Measurements from ENCODE around the gene DLGAP4.

The DLGAP4 gene

GRCh38 chr20:36565520-36565919 lies 259.4 kb downstream of the DLGAP4 start:
- DNase-seq (ENCODE audit: low read depth), result no peak

- no peak for DNase-seq (ENCODE audit: low read depth)
Measured at GRCh38 chr20:36569847-36570429, 263.8 kb downstream of the DLGAP4 start.

GRCh38 chr20:36571564-36572504 lies 265.7 kb downstream of the DLGAP4 start:
- DNase-seq (ENCODE audit: low read depth), result no peak

GRCh38 chr20:36572701-36573102 lies 266.6 kb downstream of the DLGAP4 start:
- peak; percentile 42 for DNase-seq (ENCODE audit: low read depth)

GRCh38 chr20:36573103-36573797 lies 267.1 kb downstream of the DLGAP4 start, which contains the start of gene TGIF2:
Gene TGIF2 (plus strand): TSS chr20:36573597. CDS start chr20:36578775, 5,178 bp downstream.
- peak; percentile 82 for DNase-seq (ENCODE audit: low read depth)

GRCh38 chr20:36573798-36574365 lies 267.7 kb downstream of the DLGAP4 start:
- no peak for DNase-seq (ENCODE audit: low read depth)

- no peak for DNase-seq (ENCODE audit: low read depth)
Measured at GRCh38 chr20:36574366-36575135, 268.4 kb downstream of the DLGAP4 start.

- DNase-seq (ENCODE audit: low read depth), result no peak
Measured at GRCh38 chr20:36576081-36576445, 269.9 kb downstream of the DLGAP4 start.

Measured in activated T-helper 1 cell treated with Interleukin-2 at 50 U/mL for 16 hours (primary cell).